H1 (cell line): ENCODE results near the gene UBB.
"Not testable (repeated sequence)": the region's sequence is repeated elsewhere in the genome, so short reads cannot be mapped to it uniquely, and the experiment has no call there.

Experiments used
- CTCF ChIP-seq, 3 experiments: IDR thresholded peaks; 1 replicate in 2 of 3; 2 replicates in 1 of 3; pipeline versions ENCODE4 v1.5.1 to v1.6.1; 2011; ENCODE audit warnings: low read length in 3 of 3, mild to moderate bottlenecking in 3 of 3, inconsistent platforms in 2 of 3, low read depth in 1 of 3, moderate library complexity in 1 of 3; ENCODE audit not compliant: insufficient read depth in 1 of 3; ENCODE audit errors: control extremely low read depth in 1 of 3
- HDAC2 ChIP-seq, 2 experiments: fragments of 300-600 bp in 1 of 2; sonication (generic) in 1 of 2; IDR thresholded peaks; 2 replicates each; pipeline ENCODE4 v1.6.1; 2011 to 2012; ENCODE audit warnings: low read depth in 2 of 2, low read length in 2 of 2, mild to moderate bottlenecking in 2 of 2, moderate library complexity in 2 of 2, borderline replicate concordance in 1 of 2, inconsistent platforms in 1 of 2
- MAX ChIP-seq: IDR thresholded peaks from 2 replicates; pipeline ENCODE4 v1.6.1; 2012; ENCODE audit warnings: inconsistent platforms
- SP2 ChIP-seq: IDR thresholded peaks from 2 replicates; pipeline ENCODE4 v1.6.1; 2012; ENCODE audit warnings: mild to moderate bottlenecking, low read length, inconsistent platforms
- USF2 ChIP-seq: IDR thresholded peaks from 2 replicates; pipeline ENCODE4 v1.6.1; 2011; ENCODE audit warnings: low read length, improper control_type of control experiment

GRCh38 chr17:16396693-16397092, 15.8 kb downstream of the UBB start:
- TF ChIP-seq USF2; HDAC2 (IDR thresholded peaks at IDR 0.05; ENCODE audit: borderline replicate concordance in 1 of 2, low read depth in 2 of 2, low read length in 2 of 2); SP2; CTCF (IDR thresholded peaks at IDR 0.05; ENCODE audit: control extremely low read depth in 1 of 3, insufficient read depth in 1 of 3, low read depth in 1 of 3, low read length in 3 of 3); MAX: not testable (repeated sequence)
